Measurements from ENCODE around the gene UBALD2. TPM values are rescaled to one million over a fixed set of nuclear protein-coding genes. Genes with fewer than 3 reads are reported as not detected.

Gene UBALD2
- polyA plus RNA-seq, 1 of the 3 experiments (the other 2 are of a cell fraction) = 27.0 TPM

- Histone ChIP-seq H3K9me3 (no peaks in the 10 kb centered on the region), H3K4me3 (ENCODE audit: low read depth in 2 of 2, low read length in 1 of 2) (peak overlapping the region; percentile 75 to 87), H3K79me2 (ENCODE audit: insufficient read depth) (peaks cover 51% of the 10 kb centered on the region), H3F3A (replicated peaks; ENCODE audit: insufficient read depth) (peaks cover 23% of the 10 kb centered on the region), H2AFZ (ENCODE audit: low read depth) (no peak overlapping the region), H3K4me2 (peak overlapping the region; percentile 90), H3K9ac (peak overlapping the region; percentile 85), H3K4me1 (ENCODE audit: control insufficient read depth in 1 of 2, insufficient read depth in 2 of 2, low read depth in 1 of 2, low read length in 1 of 2) (peaks cover 19 to 22% of the 10 kb centered on the region in 2 experiments; a peak in 3 of 4 replicates), H3K9me2 (no peaks in the 10 kb centered on the region), H3K27ac (ENCODE audit: low read depth in 2 of 2, low read length in 1 of 2) (peak overlapping the region; percentile 41 to 63), H3K36me3 (replicated peaks in 1 of 2; ENCODE audit: control insufficient read depth in 1 of 2, insufficient read depth in 2 of 2, low read length in 1 of 2) (peaks cover 8 to 21% of the 10 kb centered on the region in 2 experiments), H3K27me3 (ENCODE audit: insufficient read depth) (no peaks in the 10 kb centered on the region), H4K20me1 (ENCODE audit: insufficient read depth) (peaks cover 13% of the 10 kb centered on the region; the same call in 1 of the 2 replicates)
- ChIA-PET POLR2A (no interaction called here), CTCF (interaction anchor here (0.7 to 7.0 kb wide), 15 partner anchors 9 to 292 kb away, joined by 3 to 130 read pairs (median 4); partner anchors contain the start of gene SPHK1)
- peak; percentile 50 for DNase-seq
- 2% methylated on average over 12 of the region's 12 CpGs for WGBS (ENCODE audit: low lambda C conversion rate)
- no peak for TF ChIP-seq FOXJ3 (CRISPR knock-in tag; IDR thresholded peaks at IDR 0.05)
- no peak for TF ChIP-seq IRF3 (IDR thresholded peaks at IDR 0.05; ENCODE audit: low read depth, low read length)
- no peak for TF ChIP-seq RAD21 (IDR thresholded peaks at IDR 0.05; ENCODE audit: low read length)
- TF ChIP-seq, protein P1, sequence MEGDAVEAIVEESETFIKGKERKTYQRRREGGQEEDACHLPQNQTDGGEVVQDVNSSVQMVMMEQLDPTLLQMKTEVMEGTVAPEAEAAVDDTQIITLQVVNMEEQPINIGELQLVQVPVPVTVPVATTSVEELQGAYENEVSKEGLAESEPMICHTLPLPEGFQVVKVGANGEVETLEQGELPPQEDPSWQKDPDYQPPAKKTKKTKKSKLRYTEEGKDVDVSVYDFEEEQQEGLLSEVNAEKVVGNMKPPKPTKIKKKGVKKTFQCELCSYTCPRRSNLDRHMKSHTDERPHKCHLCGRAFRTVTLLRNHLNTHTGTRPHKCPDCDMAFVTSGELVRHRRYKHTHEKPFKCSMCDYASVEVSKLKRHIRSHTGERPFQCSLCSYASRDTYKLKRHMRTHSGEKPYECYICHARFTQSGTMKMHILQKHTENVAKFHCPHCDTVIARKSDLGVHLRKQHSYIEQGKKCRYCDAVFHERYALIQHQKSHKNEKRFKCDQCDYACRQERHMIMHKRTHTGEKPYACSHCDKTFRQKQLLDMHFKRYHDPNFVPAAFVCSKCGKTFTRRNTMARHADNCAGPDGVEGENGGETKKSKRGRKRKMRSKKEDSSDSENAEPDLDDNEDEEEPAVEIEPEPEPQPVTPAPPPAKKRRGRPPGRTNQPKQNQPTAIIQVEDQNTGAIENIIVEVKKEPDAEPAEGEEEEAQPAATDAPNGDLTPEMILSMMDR (IDR thresholded peaks at IDR 0.05) = no peak
- 0 out of 2 replicates have a peak, but pooled peaks have one; percentile 20 for TF ChIP-seq GATA2 (CRISPR knock-in tag; IDR thresholded peaks at IDR 0.05)
- no peak for TF ChIP-seq TCF12 (IDR thresholded peaks at IDR 0.05)
- TF ChIP-seq JUND (IDR thresholded peaks at IDR 0.05) = no peak
Measured at GRCh38 chr17:76266244-76266938, 1.2 kb downstream of the UBALD2 start.

DNA sequence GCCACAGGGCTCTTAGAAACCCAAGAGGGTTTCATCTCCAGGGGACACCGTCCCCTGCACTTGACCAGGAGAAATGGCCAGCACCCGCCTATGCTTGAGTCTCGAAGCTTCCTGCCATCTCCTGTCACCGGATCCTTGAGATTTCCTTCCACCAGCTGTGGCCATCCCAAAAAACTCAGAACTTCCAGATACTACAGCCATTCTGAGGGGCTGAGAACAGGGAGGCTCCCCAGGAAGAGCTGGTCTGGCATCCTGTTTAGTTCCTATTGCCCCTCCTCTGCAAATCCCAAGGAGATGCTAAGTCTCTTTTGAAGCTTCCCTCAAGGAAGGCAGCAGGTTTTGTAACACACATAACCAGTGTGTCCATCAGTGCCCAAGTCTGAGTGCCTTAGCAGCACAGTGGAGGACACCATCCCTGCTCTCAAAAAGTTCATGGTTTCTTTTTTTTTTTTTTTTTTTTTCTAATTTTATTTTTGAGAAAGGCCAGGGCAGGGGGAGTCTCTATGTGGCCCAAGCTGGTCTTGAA is 2.0 kb downstream of the UBALD2 start:
- Histone ChIP-seq H3K4me3 (ENCODE audit: low read depth in 2 of 2, low read length in 1 of 2) (peak overlapping the region; percentile 75 to 87), H3K4me1 (ENCODE audit: control insufficient read depth in 1 of 2, insufficient read depth in 2 of 2, low read depth in 1 of 2, low read length in 1 of 2) (peaks cover 19 to 22% of the 10 kb centered on the region in 2 experiments; a peak in 3 of 4 replicates), H4K20me1 (ENCODE audit: insufficient read depth) (peaks cover 13% of the 10 kb centered on the region; the same call in 1 of the 2 replicates), H2AFZ (ENCODE audit: low read depth) (no peak overlapping the region), H3K4me2 (peak overlapping the region; percentile 90), H3K27me3 (ENCODE audit: insufficient read depth) (no peaks in the 10 kb centered on the region), H3K79me2 (ENCODE audit: insufficient read depth) (peaks cover 57% of the 10 kb centered on the region), H3K27ac (ENCODE audit: low read depth in 2 of 2, low read length in 1 of 2) (peak overlapping the region in 1 of 2 experiments; percentile 63; a peak in 1 of 4 replicates), H3K9ac (peak overlapping the region; percentile 85; the same call in 1 of the 2 replicates), H3K9me2 (no peaks in the 10 kb centered on the region), H3F3A (replicated peaks; ENCODE audit: insufficient read depth) (peaks cover 23% of the 10 kb centered on the region), H3K9me3 (no peaks in the 10 kb centered on the region), H3K36me3 (replicated peaks in 1 of 2; ENCODE audit: control insufficient read depth in 1 of 2, insufficient read depth in 2 of 2, low read length in 1 of 2) (peaks cover 8 to 23% of the 10 kb centered on the region in 2 experiments)
- ChIA-PET POLR2A (no interaction called here), CTCF (interaction anchor here (0.7 to 7.0 kb wide), 13 partner anchors 8 to 291 kb away, joined by 3 to 130 read pairs (median 5); no protein-coding TSS in a partner anchor)
- DNase-seq = no peak
- WGBS (ENCODE audit: low lambda C conversion rate) = 97% methylated on average over 4 of the region's 4 CpGs
- TF ChIP-seq POLR2AphosphoS5 (IDR thresholded peaks at IDR 0.05; ENCODE audit: low read depth, low read length) (no peak), RXRA (IDR thresholded peaks at IDR 0.05; ENCODE audit: borderline replicate concordance, low read depth) (no peak), NRF1 (IDR thresholded peaks at IDR 0.05; ENCODE audit: low read depth, low read length) (no peak), FOXM1 (IDR thresholded peaks at IDR 0.05; ENCODE audit: low read depth) (no peak), FOXJ3 (CRISPR knock-in tag; IDR thresholded peaks at IDR 0.05) (no peak), RFX5 (IDR thresholded peaks at IDR 0.05; ENCODE audit: low read length) (no peak), FOSL2 (IDR thresholded peaks at IDR 0.05; ENCODE audit: borderline replicate concordance, low read depth) (no peak), RAD21 (IDR thresholded peaks at IDR 0.05; ENCODE audit: low read length) (no peak), ELF1 (IDR thresholded peaks at IDR 0.05) (no peak), IRF3 (IDR thresholded peaks at IDR 0.05; ENCODE audit: low read depth, low read length) (no peak), SIN3A (IDR thresholded peaks at IDR 0.05; ENCODE audit: borderline replicate concordance, low read depth, low read length) (no peak), TCF12 (IDR thresholded peaks at IDR 0.05) (no peak), GABPA (IDR thresholded peaks at IDR 0.05; ENCODE audit: low read depth) (no peak)
- TF ChIP-seq, protein P2, sequence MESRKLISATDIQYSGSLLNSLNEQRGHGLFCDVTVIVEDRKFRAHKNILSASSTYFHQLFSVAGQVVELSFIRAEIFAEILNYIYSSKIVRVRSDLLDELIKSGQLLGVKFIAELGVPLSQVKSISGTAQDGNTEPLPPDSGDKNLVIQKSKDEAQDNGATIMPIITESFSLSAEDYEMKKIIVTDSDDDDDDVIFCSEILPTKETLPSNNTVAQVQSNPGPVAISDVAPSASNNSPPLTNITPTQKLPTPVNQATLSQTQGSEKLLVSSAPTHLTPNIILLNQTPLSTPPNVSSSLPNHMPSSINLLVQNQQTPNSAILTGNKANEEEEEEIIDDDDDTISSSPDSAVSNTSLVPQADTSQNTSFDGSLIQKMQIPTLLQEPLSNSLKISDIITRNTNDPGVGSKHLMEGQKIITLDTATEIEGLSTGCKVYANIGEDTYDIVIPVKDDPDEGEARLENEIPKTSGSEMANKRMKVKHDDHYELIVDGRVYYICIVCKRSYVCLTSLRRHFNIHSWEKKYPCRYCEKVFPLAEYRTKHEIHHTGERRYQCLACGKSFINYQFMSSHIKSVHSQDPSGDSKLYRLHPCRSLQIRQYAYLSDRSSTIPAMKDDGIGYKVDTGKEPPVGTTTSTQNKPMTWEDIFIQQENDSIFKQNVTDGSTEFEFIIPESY (IDR thresholded peaks at IDR 0.05; ENCODE audit: borderline replicate concordance, low read depth) = no peak
- TF ChIP-seq, protein P1 (IDR thresholded peaks at IDR 0.05) = no peak
